ENCODE data around the gene TGFBI. TPM values are rescaled to one million over a fixed set of nuclear protein-coding genes. Genes with fewer than 3 reads are reported as not detected.

The TGFBI gene
- total and polyA plus RNA-seq, 9 of the 15 experiments (the other 6 are each of a cell fraction or from before 2014, with no cell fraction given), result 0.05 to 0.62 (median 0.08) TPM; not detected in 6

- TF ChIP-seq FOXP4 (CRISPR knock-in tag; IDR thresholded peaks at IDR 0.05; ENCODE audit: borderline replicate concordance) (peak; percentile 84; the same call in 1 of the 2 replicates), ATF6 (CRISPR knock-in tag; IDR thresholded peaks at IDR 0.05) (peak; percentile 72; the same call in 1 of the 2 replicates), ZNF764 (CRISPR knock-in tag; IDR thresholded peaks at IDR 0.05; ENCODE audit: low read depth) (no peak), ERF (CRISPR knock-in tag; IDR thresholded peaks at IDR 0.05) (no peak), ATF4 (CRISPR knock-in tag; IDR thresholded peaks at IDR 0.05) (no peak), GATAD2A (IDR thresholded peaks at IDR 0.05) (no peak), XRCC3 (IDR thresholded peaks at IDR 0.05) (no peak), HDGF (IDR thresholded peaks at IDR 0.05) (no peak), CBFA2T2 (conservative IDR thresholded peaks at IDR 0.05) (no peak), ZNF695 (CRISPR knock-in tag; IDR thresholded peaks at IDR 0.05) (no peak), ZNF311 (CRISPR knock-in tag; IDR thresholded peaks at IDR 0.05) (no peak), ZNF707 (CRISPR knock-in tag; conservative IDR thresholded peaks at IDR 0.05) (no peak), DIDO1 (tag; IDR thresholded peaks at IDR 0.05; ENCODE audit: low read depth) (no peak), OTX1 (CRISPR knock-in tag; IDR thresholded peaks at IDR 0.05) (no peak), WHSC1 (IDR thresholded peaks at IDR 0.05; ENCODE audit: low read length) (no peak), ETV5 (CRISPR knock-in tag; IDR thresholded peaks at IDR 0.05; ENCODE audit: low read depth) (peak; percentile 60; the same call in 1 of the 2 replicates), ZSCAN32 (CRISPR knock-in tag; IDR thresholded peaks at IDR 0.05) (no peak), NFYB (IDR thresholded peaks at IDR 0.05; ENCODE audit: extremely low read depth, insufficient read length) (no peak), FOXM1 (IDR thresholded peaks at IDR 0.05; ENCODE audit: low read depth) (no peak), FOXM1 (CRISPR knock-in tag; IDR thresholded peaks at IDR 0.05; ENCODE audit: low read depth) (no peak), GATAD2B (IDR thresholded peaks at IDR 0.05; ENCODE audit: borderline replicate concordance) (no peak), SRSF9 (IDR thresholded peaks at IDR 0.05; ENCODE audit: borderline replicate concordance, low read depth, low read length) (no peak), NCOA2 (IDR thresholded peaks at IDR 0.05; ENCODE audit: partially characterized antibody in 2 of 2) (peak in 1 of 2 experiments; percentile 50)
Observed at GRCh38 chr5:136080483-136081216, 51.9 kb downstream of the TGFBI start (continued).
